ENCODE measurements around the gene MON1A. TPM values are rescaled to one million over a fixed set of nuclear protein-coding genes. Genes with fewer than 3 reads are reported as not detected.

The MON1A gene
- total RNA-seq, 1 donor from 2014 or later: 9.4 TPM

- intact Hi-C loops (cut with DNase I): loop anchor here (5.0 to 10.0 kb wide), 2 partner anchors 58 to 366 kb away; no protein-coding TSS in a partner anchor
- no peak for DNase-seq (ENCODE audit: low spot score)
Observed at GRCh38 chr3:49900491-49901153, 29.0 kb downstream of the MON1A start.

- no peak for DNase-seq (ENCODE audit: low spot score)
- intact Hi-C loops (cut with DNase I): loop anchor here (5.0 to 10.0 kb wide), 2 partner anchors 58 to 365 kb away; no protein-coding TSS in a partner anchor
Observed at GRCh38 chr3:49899815-49900214, 29.8 kb downstream of the MON1A start.

- no peak for DNase-seq (ENCODE audit: low spot score)
- intact Hi-C loops (cut with DNase I): no loop called here
Observed at GRCh38 chr3:49898991-49899390, 30.6 kb downstream of the MON1A start.

DNA sequence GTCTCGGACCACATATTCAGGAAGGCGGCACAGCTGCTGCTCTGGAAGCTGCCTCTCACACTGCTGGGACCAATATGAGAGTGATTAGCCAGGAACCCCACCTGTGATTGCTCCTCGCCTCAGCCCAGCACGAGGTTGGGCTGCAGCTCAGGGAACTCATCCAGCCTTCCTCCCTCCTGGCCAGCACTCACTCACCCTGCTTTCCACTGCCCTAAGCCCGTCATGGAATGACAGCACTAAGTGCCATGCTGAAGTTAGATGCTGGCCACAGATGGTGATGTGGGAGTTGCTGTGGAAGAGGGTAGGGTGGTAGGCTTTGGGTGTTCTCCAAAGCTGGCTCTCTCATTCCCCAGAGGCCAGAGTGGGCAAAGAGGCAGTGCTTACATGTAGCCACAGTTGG lies 33.3 kb downstream of the MON1A start:
- intact Hi-C loops (cut with DNase I): no loop called here
- DNase-seq (ENCODE audit: low spot score): no peak

GRCh38 chr3:49895791-49896190 lies 33.8 kb downstream of the MON1A start:
- no peak for DNase-seq (ENCODE audit: low spot score)
- intact Hi-C loops (cut with DNase I): no loop called here

GRCh38 chr3:49889296-49889695 lies 40.3 kb downstream of the MON1A start:
- intact Hi-C loops (cut with DNase I): no loop called here
- DNase-seq (ENCODE audit: low spot score): no peak

DNA sequence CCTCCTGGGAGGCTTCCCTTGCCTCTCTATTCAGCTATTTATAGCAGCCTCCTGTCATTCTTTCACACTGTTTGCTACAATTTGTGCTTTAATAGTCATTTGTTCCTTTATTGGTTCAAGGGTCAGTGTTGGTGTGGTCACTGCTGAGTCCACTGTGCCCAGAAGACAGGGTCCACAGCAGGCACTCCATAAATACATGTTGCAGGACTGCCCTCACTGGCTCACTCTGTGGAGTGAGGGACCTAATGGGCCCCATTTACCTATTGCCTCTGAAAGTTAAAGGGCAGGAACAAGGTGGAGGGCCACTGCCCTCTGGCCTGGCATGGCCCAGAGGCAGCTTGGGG lies 42.7 kb downstream of the MON1A start:
- intact Hi-C loops (cut with DNase I): no loop called here
- DNase-seq (ENCODE audit: low spot score): no peak

DNA sequence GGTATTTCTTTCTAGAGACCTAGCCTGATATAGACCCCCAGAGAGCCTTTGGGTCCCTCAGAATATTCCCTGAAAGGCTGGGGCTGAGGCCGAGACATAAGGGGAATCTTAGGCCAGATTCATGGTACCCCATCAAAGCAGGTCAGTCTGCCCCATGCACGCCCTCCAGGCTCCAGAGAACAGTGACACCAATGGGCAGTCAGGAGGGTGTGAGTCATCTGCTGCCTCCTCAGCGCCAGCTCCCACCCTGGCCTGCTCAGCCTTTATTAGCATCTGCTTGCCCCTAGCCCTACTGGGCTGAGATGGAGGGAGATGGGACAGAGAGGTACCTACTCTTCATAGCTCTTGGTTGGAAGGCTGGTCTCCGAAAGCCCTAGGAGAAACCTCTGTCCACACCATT lies 45.6 kb downstream of the MON1A start:
- intact Hi-C loops (cut with DNase I): no loop called here
- DNase-seq (ENCODE audit: low spot score): no peak

- intact Hi-C loops (cut with DNase I): no loop called here
- DNase-seq (ENCODE audit: low spot score): no peak
Observed at GRCh38 chr3:49882166-49882565, 47.4 kb downstream of the MON1A start.

- intact Hi-C loops (cut with DNase I): no loop called here
- no peak for DNase-seq (ENCODE audit: low spot score)
Observed at GRCh38 chr3:49880581-49881315, 48.9 kb downstream of the MON1A start.

DNA sequence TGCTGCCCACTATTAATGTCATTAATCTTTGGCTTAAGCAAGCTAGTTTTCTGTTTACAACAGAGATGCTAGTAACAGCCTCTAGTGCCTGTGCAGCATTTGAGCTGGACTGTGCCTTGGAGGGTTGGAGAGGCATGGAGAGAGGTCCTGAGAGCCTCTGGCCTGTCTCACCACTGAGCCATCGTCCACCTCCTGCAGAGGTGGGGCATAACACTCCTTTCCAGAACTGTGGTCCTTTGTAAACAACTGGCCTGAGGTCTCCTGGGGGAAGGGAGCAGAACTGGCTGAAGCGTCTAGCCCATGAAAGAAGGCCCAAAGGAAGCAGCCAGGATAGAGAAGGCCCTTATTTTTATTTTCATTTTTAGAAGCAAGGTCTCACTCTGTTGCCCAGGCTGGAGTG lies 49.9 kb downstream of the MON1A start:
- intact Hi-C loops (cut with DNase I): no loop called here
- no peak for DNase-seq (ENCODE audit: low spot score)

- intact Hi-C loops (cut with DNase I): no loop called here
- no peak for DNase-seq (ENCODE audit: low spot score)
Observed at GRCh38 chr3:49878686-49879085, 50.9 kb downstream of the MON1A start.

DNA sequence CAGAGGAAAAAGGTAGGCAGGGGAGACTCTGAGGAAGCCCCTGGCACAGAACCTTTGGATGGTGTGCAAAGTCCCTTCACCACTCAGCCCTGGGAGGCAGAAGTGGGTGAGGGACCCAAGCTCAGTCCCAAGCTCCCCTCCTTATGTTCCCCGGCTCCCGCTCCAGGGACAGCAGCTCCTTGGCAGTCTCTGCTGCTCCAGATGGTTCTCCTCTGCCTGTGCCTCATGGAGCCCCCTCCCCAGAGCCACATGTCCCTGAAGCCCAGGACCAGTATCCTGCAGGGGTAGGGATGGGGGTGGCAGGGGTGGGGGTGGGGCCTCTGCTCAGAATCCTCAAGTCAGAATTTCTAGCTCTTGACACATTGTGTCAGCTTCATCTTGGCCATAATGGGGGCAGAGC lies 51.9 kb downstream of the MON1A start:
- intact Hi-C loops (cut with DNase I): no loop called here
- DNase-seq (ENCODE audit: low spot score): no peak

GRCh38 chr3:49876567-49876966 lies 53.0 kb downstream of the MON1A start:
- intact Hi-C loops (cut with DNase I): no loop called here
- no peak for DNase-seq (ENCODE audit: low spot score)

GRCh38 chr3:49873623-49874022 lies 56.0 kb downstream of the MON1A start:
- intact Hi-C loops (cut with DNase I): no loop called here
- no peak for DNase-seq (ENCODE audit: low spot score)

- intact Hi-C loops (cut with DNase I): no loop called here
- no peak for DNase-seq (ENCODE audit: low spot score)
Observed at GRCh38 chr3:49872801-49873281, 56.8 kb downstream of the MON1A start.

DNA sequence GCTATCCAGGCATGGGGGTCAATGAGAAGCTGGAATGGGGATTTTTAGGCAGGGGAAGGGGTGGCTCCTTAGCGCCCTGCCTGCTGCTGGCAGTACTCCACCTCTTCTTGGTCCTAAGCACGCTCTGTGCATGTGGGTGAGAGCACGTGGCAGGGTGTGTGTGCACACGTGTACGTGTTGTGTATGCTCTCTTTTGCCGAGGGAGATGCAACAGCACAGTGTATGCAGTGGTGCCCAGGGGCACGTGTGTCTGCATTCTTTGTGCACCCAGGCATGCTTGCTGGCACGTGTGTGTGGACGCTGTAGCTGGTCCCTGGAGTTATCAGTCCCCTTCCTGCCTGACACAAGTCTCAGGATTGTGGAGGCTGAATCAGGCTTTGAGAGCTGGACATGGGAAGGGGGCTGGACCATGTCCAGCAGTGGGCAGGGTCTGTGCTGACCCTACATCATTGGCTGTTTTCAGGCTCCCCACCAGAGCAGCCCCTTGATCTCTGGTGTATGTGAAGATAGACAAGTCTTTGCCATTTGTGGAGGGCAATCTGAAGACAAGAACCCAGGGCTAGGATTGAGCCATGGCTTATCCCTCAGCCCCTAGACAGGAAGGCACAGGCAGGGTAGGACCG lies 58.0 kb downstream of the MON1A start:
- no peak for DNase-seq (ENCODE audit: low spot score)
- intact Hi-C loops (cut with DNase I): no loop called here

DNA sequence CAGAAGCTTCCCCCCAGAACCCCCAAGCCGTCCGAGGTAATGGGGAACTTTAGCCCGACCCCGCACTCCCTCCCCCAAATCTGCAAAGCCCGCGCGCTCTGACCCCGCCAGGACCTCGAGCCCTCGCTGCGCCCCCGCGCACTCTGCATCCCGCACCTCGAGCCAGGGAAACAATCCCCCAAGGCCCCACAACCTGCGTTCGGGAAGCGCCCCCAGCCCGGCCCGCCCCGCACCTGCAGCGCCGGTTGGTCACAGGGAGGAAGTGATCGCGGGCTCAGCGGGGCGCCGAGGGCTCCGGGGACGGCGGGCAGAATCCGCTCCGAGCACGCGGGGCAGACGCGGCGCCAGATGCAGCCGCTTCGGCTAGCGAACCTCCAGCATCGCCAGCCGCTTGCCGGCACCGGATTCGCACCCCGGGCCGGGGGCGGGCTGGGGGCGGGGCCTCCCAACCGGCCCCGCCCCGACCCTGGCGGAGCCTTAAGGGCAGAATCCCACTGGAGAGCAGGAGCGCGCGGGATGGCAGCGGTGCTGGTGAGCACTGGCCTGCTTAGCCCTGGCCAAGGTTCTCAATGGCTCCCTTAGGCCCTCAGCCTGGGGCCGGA lies 60.0 kb downstream of the MON1A start, which contains the start of gene CAMKV:
TSS of gene CAMKV (minus strand) at position 382 of the 602 bp plus-strand sequence. CDS start 7,518 bp downstream, outside the sequence.
- no peak for DNase-seq (ENCODE audit: low spot score)
- intact Hi-C loops (cut with DNase I): no loop called here

GRCh38 chr3:49868862-49869466 lies 60.6 kb downstream of the MON1A start:
- DNase-seq (ENCODE audit: low spot score): no peak
- intact Hi-C loops (cut with DNase I): no loop called here

DNA sequence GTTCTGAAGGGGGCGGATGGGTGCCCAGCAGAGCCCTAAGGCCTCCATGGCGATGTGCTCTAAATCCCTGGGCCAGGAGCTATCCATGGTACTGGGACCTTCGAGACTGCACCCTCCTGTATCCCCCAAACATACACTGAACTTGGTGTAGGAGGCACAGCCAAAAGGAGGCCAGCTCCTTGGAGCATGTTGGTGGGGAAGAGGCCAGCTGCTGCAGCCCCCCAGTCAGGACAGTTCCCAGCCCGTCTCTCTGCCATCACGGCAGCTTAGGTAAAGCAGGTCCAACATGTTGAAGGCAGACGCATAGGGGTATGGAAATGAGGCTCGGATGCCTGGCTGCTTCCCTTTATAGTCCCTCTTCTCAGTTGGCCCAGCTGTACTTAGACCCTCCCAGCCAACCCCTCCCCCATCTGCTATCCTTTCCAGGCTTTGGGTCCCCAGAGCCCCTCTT lies 61.7 kb downstream of the MON1A start:
- intact Hi-C loops (cut with DNase I): no loop called here
- no peak for DNase-seq (ENCODE audit: low spot score)

All from cardiac septum (tissue), 1 donor.